ENCODE results near the gene ELP1. TPM values are rescaled to one million over a fixed set of nuclear protein-coding genes. Genes with fewer than 3 reads are reported as not detected.

The ELP1 gene
- total RNA-seq, 1 experiment from 2014 or later, result 29.1 TPM

- Histone ChIP-seq H3K4me1 (no peaks in the 10 kb centered on the region), H3K36me3 (ENCODE audit: control insufficient read depth, insufficient read depth, low read length) (no peaks in the 10 kb centered on the region), H3K9me3 (no peaks in the 10 kb centered on the region), H3K4me3 (ENCODE audit: low read depth, low read length) (no peak overlapping the region), H3K27me3 (replicated peaks; ENCODE audit: control insufficient read depth, insufficient read depth, low read length) (no peaks in the 10 kb centered on the region)
- CTCF ChIA-PET, result interaction anchor here (0.7 kb wide), 1 partner anchor 17 kb away, joined by 3 read pairs; no protein-coding TSS in a partner anchor
- POLR2A ChIA-PET, result no interaction called here
- H3K27me3 Mint-ChIP-seq (ENCODE audit: insufficient read depth, unreplicated experiment), result peaks cover 4% of the 10 kb centered on the region
- H3K4me3 Mint-ChIP-seq (ENCODE audit: unreplicated experiment), result no peak overlapping the region
- H3K36me3 Mint-ChIP-seq (ENCODE audit: insufficient read depth, unreplicated experiment), result no peaks in the 10 kb centered on the region
- no peak for DNase-seq
- TF ChIP-seq CTCF (IDR thresholded peaks at IDR 0.05; ENCODE audit: insufficient read depth in 1 of 2, low read depth in 1 of 2, low read length in 1 of 2, severe bottlenecking in 1 of 2, unreplicated experiment in 1 of 2), result no peak
- no peaks in the 10 kb centered on the region for H3K9me3 Mint-ChIP-seq (ENCODE audit: unreplicated experiment)
- no TSS peak for BruUV-seq (replicated peaks)
- intact Hi-C loops (cut with micrococcal nuclease; ENCODE audit: unreplicated experiment), result no loop called here
- H3K27ac Mint-ChIP-seq (ENCODE audit: unreplicated experiment), result no peak overlapping the region
- H3K4me1 Mint-ChIP-seq (ENCODE audit: low read depth, unreplicated experiment), result no peaks in the 10 kb centered on the region
Measured at GRCh38 chr9:108831496-108832178, 102.3 kb downstream of the ELP1 start.

GRCh38 chr9:108830272-108830671, 103.7 kb downstream of the ELP1 start:
- no peaks in the 10 kb centered on the region for H3K4me1 Mint-ChIP-seq (ENCODE audit: low read depth, unreplicated experiment)
- H3K27ac Mint-ChIP-seq (ENCODE audit: unreplicated experiment), result no peak overlapping the region
- H3K4me1 ChIP-seq, result no peaks in the 10 kb centered on the region
- no peak overlapping the region for H3K4me3 ChIP-seq (ENCODE audit: low read depth, low read length)
- H3K4me3 Mint-ChIP-seq (ENCODE audit: unreplicated experiment), result no peak overlapping the region
- POLR2A ChIA-PET, result no interaction called here
- CTCF ChIA-PET, result no interaction called here
- intact Hi-C loops (cut with micrococcal nuclease; ENCODE audit: unreplicated experiment), result no loop called here
- no peaks in the 10 kb centered on the region; the same call in 1 of the 2 replicates for H3K9me3 ChIP-seq
- no peak for TF ChIP-seq CTCF (IDR thresholded peaks at IDR 0.05; ENCODE audit: insufficient read depth in 1 of 2, low read depth in 1 of 2, low read length in 1 of 2, severe bottlenecking in 1 of 2, unreplicated experiment in 1 of 2)
- H3K27me3 ChIP-seq (replicated peaks; ENCODE audit: control insufficient read depth, insufficient read depth, low read length), result no peaks in the 10 kb centered on the region
- DNase-seq, result no peak
- no peaks in the 10 kb centered on the region for H3K36me3 ChIP-seq (ENCODE audit: control insufficient read depth, insufficient read depth, low read length)
- no peaks in the 10 kb centered on the region for H3K36me3 Mint-ChIP-seq (ENCODE audit: insufficient read depth, unreplicated experiment)
- H3K9me3 Mint-ChIP-seq (ENCODE audit: unreplicated experiment), result no peaks in the 10 kb centered on the region
- H3K27me3 Mint-ChIP-seq (ENCODE audit: insufficient read depth, unreplicated experiment), result peaks cover 4% of the 10 kb centered on the region
- no TSS peak for BruUV-seq (replicated peaks)

DNA sequence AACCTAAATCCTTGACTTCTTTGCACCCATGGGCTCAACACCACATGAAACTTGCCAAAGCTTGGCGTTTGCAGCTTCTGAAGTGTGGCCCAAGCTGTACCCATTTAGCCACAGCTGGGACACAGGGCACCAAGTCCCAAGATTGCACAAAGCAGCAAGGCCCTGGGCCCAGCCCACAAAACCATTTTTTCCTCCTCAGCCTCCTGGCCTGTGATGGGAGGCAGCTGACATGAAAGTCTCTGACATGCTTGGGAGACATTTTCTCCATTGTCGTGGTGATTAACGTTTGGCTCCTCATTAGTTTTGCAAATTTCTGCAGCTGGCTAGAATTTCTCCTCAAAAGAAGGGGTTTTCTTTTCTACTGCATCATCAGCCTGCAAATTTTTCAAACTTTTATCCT, 110.1 kb downstream of the ELP1 start:
- ChIA-PET CTCF (no interaction called here), POLR2A (no interaction called here)
- no peaks in the 10 kb centered on the region; the same call in none of the 2 replicates for H3K9me3 ChIP-seq
- Mint-ChIP-seq H3K9me3 (ENCODE audit: unreplicated experiment) (peaks cover 33% of the 10 kb centered on the region), H3K36me3 (ENCODE audit: insufficient read depth, unreplicated experiment) (no peaks in the 10 kb centered on the region), H3K4me1 (ENCODE audit: low read depth, unreplicated experiment) (no peaks in the 10 kb centered on the region), H3K27ac (ENCODE audit: unreplicated experiment) (no peak overlapping the region), H3K4me3 (ENCODE audit: unreplicated experiment) (no peak overlapping the region), H3K27me3 (ENCODE audit: insufficient read depth, unreplicated experiment) (no peaks in the 10 kb centered on the region)
- no peak for DNase-seq
- H3K4me1 ChIP-seq, result no peaks in the 10 kb centered on the region
- no peaks in the 10 kb centered on the region for H3K36me3 ChIP-seq (ENCODE audit: control insufficient read depth, insufficient read depth, low read length)
- no TSS peak for BruUV-seq (replicated peaks)
- intact Hi-C loops (cut with micrococcal nuclease; ENCODE audit: unreplicated experiment), result no loop called here
- no peaks in the 10 kb centered on the region for H3K27me3 ChIP-seq (replicated peaks; ENCODE audit: control insufficient read depth, insufficient read depth, low read length)
- H3K4me3 ChIP-seq (ENCODE audit: low read depth, low read length), result no peak overlapping the region
- no peak for TF ChIP-seq CTCF (IDR thresholded peaks at IDR 0.05; ENCODE audit: insufficient read depth in 1 of 2, low read depth in 1 of 2, low read length in 1 of 2, severe bottlenecking in 1 of 2, unreplicated experiment in 1 of 2)

Other genes with a start within 250 kb of the ELP1 start
- 0.14 TPM in 1 of 2 replicates, not detected in the other for gene ACTL7B, start 78.1 kb downstream of the ELP1 start, total RNA-seq (2022)
- gene ACTL7A, start 71.9 kb downstream of the ELP1 start, total RNA-seq (2022), result not detected in 2 replicates
- gene ABITRAM, start 276 bp upstream of the ELP1 start, total RNA-seq (2022), result 16.9 and 20.5 TPM in 2 replicates
- gene CTNNAL1, start 79.4 kb upstream of the ELP1 start, total RNA-seq (2022), result 107 and 111 TPM in 2 replicates
- 99.2 and 110 TPM in 2 replicates for gene TMEM245, start 185.8 kb upstream of the ELP1 start, total RNA-seq (2022)
- 0.30 TPM in 1 of 2 replicates, not detected in the other for gene FRRS1L, start 233.1 kb upstream of the ELP1 start, total RNA-seq (2022)

Measured in Caco-2 (cell line).